Endometrial microvascular endothelial cells (primary cell): ENCODE measurements around the gene ABR. TPM values are rescaled to one million over a fixed set of nuclear protein-coding genes. Genes with fewer than 3 reads are reported as not detected.
"Not testable (repeated sequence)": the region's sequence is repeated elsewhere in the genome, so short reads cannot be mapped to it uniquely, and the experiment has no call there.

Experiments used
- in situ Hi-C: cut with HindIII; loops from 2 replicates; pipeline ENCODE4 v1.10.0; 2017; ENCODE audit warnings: low sequenced_read_pairs, low pct_unique_long_range_greater_than_20kb; ENCODE audit errors: inconsistent ontology term
- total RNA-seq: library from RNA; depleted of rRNA; stranded (reverse); fragments of >200 nt; gene quantifications from one replicate; pipeline ENCODE4 v1.2.3, GENCODE V29; 2015; ENCODE audit errors: inconsistent ontology term

ABR gene
- total RNA-seq, 1 donor from 2014 or later, result 63.0 TPM

GRCh38 chr17:1060991-1061390, 118.8 kb downstream of the ABR start:
- in situ Hi-C loops, result no loop called here

GRCh38 chr17:1059131-1059795, 120.5 kb downstream of the ABR start:
- in situ Hi-C loops, result no loop called here

GRCh38 chr17:1058423-1059130, 121.2 kb downstream of the ABR start:
- in situ Hi-C loops, result no loop called here

- in situ Hi-C loops, result no loop called here
These were observed 123.0 kb downstream of the ABR start for GRCh38 chr17:1056761-1057160.

GRCh38 chr17:1055751-1056645, 123.8 kb downstream of the ABR start:
- in situ Hi-C loops, result no loop called here

GRCh38 chr17:1055231-1055630, 124.5 kb downstream of the ABR start:
- in situ Hi-C loops, result no loop called here

GRCh38 chr17:1054656-1055055, 125.1 kb downstream of the ABR start:
- in situ Hi-C loops, result no loop called here

GRCh38 chr17:1053661-1054360, 126.0 kb downstream of the ABR start:
- in situ Hi-C loops, result no loop called here

- in situ Hi-C loops, result no loop called here
These were observed 128.5 kb downstream of the ABR start for GRCh38 chr17:1050996-1051925.

GRCh38 chr17:1050246-1050995, 129.4 kb downstream of the ABR start:
- in situ Hi-C loops, result no loop called here

GRCh38 chr17:1049446-1050225, 130.1 kb downstream of the ABR start:
- in situ Hi-C loops, result no loop called here

- in situ Hi-C loops, result not testable (repeated sequence)
These were observed 131.2 kb downstream of the ABR start for GRCh38 chr17:1048516-1049115.

GRCh38 chr17:1047879-1048470, 131.8 kb downstream of the ABR start:
- in situ Hi-C loops, result no loop called here

GRCh38 chr17:1047177-1047878, 132.5 kb downstream of the ABR start:
- in situ Hi-C loops, result no loop called here

- in situ Hi-C loops, result no loop called here
These were observed 134.3 kb downstream of the ABR start for GRCh38 chr17:1045456-1045855.
